Dendritic cell treated with granulocyte-macrophage colony-stimulating factor and Interleukin-4, amounts not matched to agents 40 ng/mL and 50 ng/mL, for 4 days (primary cell): Measurements from ENCODE around the gene PECR.

ENCODE experiments used
- H3K27ac Mint-ChIP-seq: one replicate; pipeline ENCODE4 v1.8.0; 2022; ENCODE audit warnings: mild to moderate bottlenecking, mixed read lengths
- H3K27me3 Mint-ChIP-seq: one replicate; pipeline ENCODE4 v1.8.0; 2022; ENCODE audit warnings: mild to moderate bottlenecking, mixed read lengths
- H3K36me3 Mint-ChIP-seq: one replicate; pipeline ENCODE4 v1.8.0; 2022; ENCODE audit warnings: low read depth, mixed read lengths
- H3K4me1 Mint-ChIP-seq: one replicate; pipeline ENCODE4 v1.8.0; 2022; ENCODE audit warnings: low read depth, mixed read lengths
- H3K4me3 Mint-ChIP-seq: one replicate; pipeline ENCODE4 v1.8.0; 2022; ENCODE audit warnings: mild to moderate bottlenecking, moderate library complexity, mixed read lengths
- H3K9me3 Mint-ChIP-seq: one replicate; pipeline ENCODE4 v1.8.0; 2022; ENCODE audit warnings: mixed read lengths
- intact Hi-C: fragments of 100-400 bp; cut with micrococcal nuclease; formaldehyde crosslinking; loops from one replicate; pipeline ENCODE4 v1.15.0; 2022

The PECR gene

GRCh38 chr2:216081487-216082116, at the start of gene PECR, which contains the start of gene TMEM169:
PECR (minus strand) TSS chr2:216081809; CDS start chr2:216081741, 68 bp downstream.
TMEM169 (plus strand) TSS chr2:216081919; CDS start chr2:216095964, 14,045 bp downstream.
- H3K4me3 Mint-ChIP-seq, result peak within 1 kb of the TSS; percentile 91
- H3K9me3 Mint-ChIP-seq, result no peaks in the 10 kb centered on the region
- peaks cover 27% of the 10 kb centered on the region for H3K4me1 Mint-ChIP-seq
- intact Hi-C loops, result loop anchor here (2.0 kb wide), 1 partner anchor 25 kb away; no protein-coding TSS in a partner anchor
- H3K27me3 Mint-ChIP-seq, result peaks cover 8% of the 10 kb centered on the region
- peak within 1 kb of the TSS; percentile 77 for H3K27ac Mint-ChIP-seq
- peaks cover 9% of the 10 kb centered on the region for H3K36me3 Mint-ChIP-seq

DNA sequence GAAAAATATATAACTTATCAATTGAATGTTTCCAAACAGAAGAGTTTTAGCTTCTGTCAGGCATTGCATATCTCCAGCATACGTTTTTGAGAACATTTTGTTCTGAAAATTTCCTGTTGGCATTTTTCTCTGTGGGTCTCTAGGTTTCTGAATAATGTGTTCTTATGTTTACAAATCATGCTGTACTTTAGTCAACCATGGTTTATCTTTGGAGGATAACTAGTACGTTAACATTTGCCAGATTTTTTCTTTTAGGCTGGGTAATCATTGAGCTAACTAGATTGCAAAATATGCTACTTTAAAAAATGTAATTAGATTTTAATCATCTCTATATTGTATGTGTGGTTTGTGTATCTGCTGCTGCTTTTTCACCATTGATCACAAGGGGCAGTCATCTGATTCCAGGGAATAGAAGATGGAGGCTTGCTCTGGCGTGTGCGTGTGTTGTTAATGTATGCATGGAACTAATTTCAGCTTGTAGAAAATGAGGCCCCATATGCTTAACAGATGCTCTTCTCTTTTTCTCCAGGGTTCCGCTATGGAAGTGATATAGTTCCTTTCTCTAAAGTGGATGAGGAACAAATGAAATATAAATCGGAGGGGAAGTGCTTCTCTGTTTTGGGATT, 48.9 kb upstream of the PECR start:
- Mint-ChIP-seq H3K27me3 (no peaks in the 10 kb centered on the region), H3K36me3 (peaks cover 93% of the 10 kb centered on the region), H3K4me3 (no peak overlapping the region), H3K27ac (no peak overlapping the region), H3K9me3 (no peaks in the 10 kb centered on the region), H3K4me1 (peaks cover 5% of the 10 kb centered on the region)
- intact Hi-C loops, result no loop called here

DNA sequence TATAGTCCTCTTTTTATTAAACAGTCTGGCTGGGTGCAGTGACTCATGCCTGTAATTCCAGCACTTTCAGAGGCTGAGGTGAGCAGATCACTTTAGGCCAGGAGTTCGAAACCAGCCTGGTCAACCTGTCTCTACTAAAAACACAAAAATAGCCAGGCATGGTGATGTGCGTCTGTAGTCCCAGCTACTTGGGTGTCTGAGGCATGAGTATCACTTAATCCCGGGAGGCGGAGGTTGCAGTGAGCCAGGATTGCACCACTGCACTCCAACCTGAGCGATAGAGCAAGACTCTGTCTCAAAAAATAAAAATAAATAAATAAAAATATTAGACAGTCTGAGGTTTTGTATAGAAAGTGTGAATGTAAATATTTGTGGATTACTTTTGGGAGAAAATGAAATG, 45.3 kb upstream of the PECR start:
- Mint-ChIP-seq H3K36me3 (peaks cover 93% of the 10 kb centered on the region), H3K4me1 (peaks cover 5% of the 10 kb centered on the region), H3K4me3 (no peak overlapping the region), H3K27me3 (no peaks in the 10 kb centered on the region), H3K27ac (no peak overlapping the region), H3K9me3 (no peaks in the 10 kb centered on the region)
- intact Hi-C loops, result no loop called here

DNA sequence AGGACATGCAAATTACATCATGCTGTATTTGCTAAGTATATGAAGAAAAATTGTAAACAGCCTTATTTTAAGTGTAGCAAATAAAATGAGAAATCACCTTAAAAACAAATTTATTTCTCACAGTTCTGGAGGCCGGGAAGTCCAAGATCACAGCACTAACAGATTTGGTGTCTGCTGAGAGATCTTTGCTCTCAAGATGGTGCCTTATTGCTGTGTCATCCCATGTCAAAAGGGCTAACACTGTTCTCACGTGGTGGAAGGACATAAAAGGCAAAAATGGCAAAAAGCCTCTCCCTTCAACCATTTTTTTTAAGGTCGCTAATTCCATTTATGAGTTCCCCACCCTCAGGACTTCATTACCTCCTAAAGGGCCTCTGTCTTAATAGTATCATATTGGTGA, 39.6 kb upstream of the PECR start:
- peak overlapping the region; percentile 6 for H3K27ac Mint-ChIP-seq
- H3K4me3 Mint-ChIP-seq, result no peak overlapping the region

DNA sequence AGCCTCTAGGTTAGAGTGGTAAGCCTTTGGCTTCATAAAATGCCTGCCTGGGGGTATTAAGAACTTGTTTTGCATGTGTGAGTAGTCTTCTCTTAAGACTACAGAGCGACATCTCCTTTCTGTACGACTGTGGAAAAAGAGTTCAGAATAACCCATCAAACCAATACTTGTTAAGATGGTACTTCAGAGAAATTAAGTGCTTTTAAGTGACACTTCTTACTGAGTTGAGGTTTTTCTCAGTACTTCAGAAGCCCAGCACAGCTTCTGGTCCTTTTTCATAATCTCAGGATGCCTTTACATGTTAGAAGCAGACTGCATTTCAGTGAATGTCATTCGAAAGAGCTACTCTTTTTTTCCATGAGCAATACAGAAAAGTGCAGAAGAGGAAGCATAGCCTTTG, 38.4 kb upstream of the PECR start:
- H3K9me3 Mint-ChIP-seq, result no peaks in the 10 kb centered on the region
- intact Hi-C loops, result loop anchor here (5.0 kb wide), 1 partner anchor 37 kb away; no protein-coding TSS in a partner anchor
- H3K27ac Mint-ChIP-seq, result peak overlapping the region; percentile 34
- H3K27me3 Mint-ChIP-seq, result no peaks in the 10 kb centered on the region
- no peak overlapping the region for H3K4me3 Mint-ChIP-seq
- H3K4me1 Mint-ChIP-seq, result peaks cover 40% of the 10 kb centered on the region
- peaks cover 94% of the 10 kb centered on the region for H3K36me3 Mint-ChIP-seq

More for the DNA sequence above, 39.6 kb upstream of the PECR start:
- no peaks in the 10 kb centered on the region for H3K9me3 Mint-ChIP-seq
- H3K36me3 Mint-ChIP-seq, result peaks cover 97% of the 10 kb centered on the region
- H3K4me1 Mint-ChIP-seq, result peaks cover 31% of the 10 kb centered on the region
- H3K27me3 Mint-ChIP-seq, result no peaks in the 10 kb centered on the region
- intact Hi-C loops, result loop anchor here (5.0 kb wide), 1 partner anchor 36 kb away; no protein-coding TSS in a partner anchor

DNA sequence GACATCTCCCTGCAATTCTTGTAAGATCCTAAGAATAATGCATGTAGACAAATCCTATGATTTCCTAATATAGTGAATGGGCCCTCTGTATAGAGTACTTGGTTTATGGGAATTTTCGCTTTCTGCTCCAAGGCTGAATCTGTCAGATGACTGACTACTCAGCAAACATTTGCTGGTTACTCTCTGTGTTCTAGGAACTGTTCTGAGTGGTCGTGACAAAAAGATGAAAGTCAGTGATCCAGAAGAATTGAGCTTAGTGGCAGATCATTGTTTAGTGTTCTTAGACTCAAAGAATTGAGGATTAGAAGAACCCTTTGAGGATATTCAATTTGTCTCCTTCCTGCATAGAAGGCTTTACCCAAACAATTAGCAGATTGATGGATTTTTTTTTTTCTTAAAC, 37.5 kb upstream of the PECR start:
- Mint-ChIP-seq H3K9me3 (no peaks in the 10 kb centered on the region), H3K4me1 (peaks cover 47% of the 10 kb centered on the region), H3K27ac (peak overlapping the region; percentile 68), H3K27me3 (no peaks in the 10 kb centered on the region), H3K36me3 (peaks cover 94% of the 10 kb centered on the region), H3K4me3 (no peak overlapping the region)
- intact Hi-C loops, result no loop called here

DNA sequence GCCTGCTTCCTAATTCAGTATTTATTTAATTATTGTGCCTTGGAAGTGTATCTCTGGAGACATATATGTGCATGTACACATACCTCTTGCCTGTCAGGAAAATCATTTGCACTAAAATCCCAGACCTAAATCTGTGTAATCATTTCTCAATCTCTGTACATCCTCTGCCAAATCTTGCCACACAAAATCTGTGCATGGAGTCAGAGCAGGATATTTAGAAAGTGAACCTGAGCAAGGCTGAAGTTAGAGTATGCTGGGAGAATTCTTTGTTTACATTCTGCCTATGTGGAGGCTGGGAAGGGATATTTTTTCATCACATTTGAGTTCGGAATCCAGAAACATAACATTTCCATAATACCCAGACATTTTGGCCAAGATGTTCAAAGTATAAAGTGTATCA, 36.9 kb upstream of the PECR start:
- Mint-ChIP-seq H3K4me3 (no peak overlapping the region), H3K27ac (peak overlapping the region; percentile 68), H3K36me3 (peaks cover 94% of the 10 kb centered on the region), H3K4me1 (peaks cover 54% of the 10 kb centered on the region), H3K9me3 (no peaks in the 10 kb centered on the region), H3K27me3 (no peaks in the 10 kb centered on the region)
- intact Hi-C loops, result no loop called here

- no peaks in the 10 kb centered on the region for H3K9me3 Mint-ChIP-seq
- peaks cover 61% of the 10 kb centered on the region for H3K4me1 Mint-ChIP-seq
- H3K4me3 Mint-ChIP-seq, result peak overlapping the region; percentile 13
- intact Hi-C loops, result no loop called here
- no peaks in the 10 kb centered on the region for H3K27me3 Mint-ChIP-seq
- peak overlapping the region; percentile 68 for H3K27ac Mint-ChIP-seq
- peaks cover 94% of the 10 kb centered on the region for H3K36me3 Mint-ChIP-seq
Observed at GRCh38 chr2:216117561-216118340, 36.1 kb upstream of the PECR start.

- intact Hi-C loops, result no loop called here
- Mint-ChIP-seq H3K4me1 (peaks cover 72% of the 10 kb centered on the region), H3K27ac (peak overlapping the region; percentile 68), H3K9me3 (no peaks in the 10 kb centered on the region), H3K4me3 (no peak overlapping the region), H3K36me3 (peaks cover 94% of the 10 kb centered on the region), H3K27me3 (no peaks in the 10 kb centered on the region)
Observed at GRCh38 chr2:216116418-216116817, 34.8 kb upstream of the PECR start.

DNA sequence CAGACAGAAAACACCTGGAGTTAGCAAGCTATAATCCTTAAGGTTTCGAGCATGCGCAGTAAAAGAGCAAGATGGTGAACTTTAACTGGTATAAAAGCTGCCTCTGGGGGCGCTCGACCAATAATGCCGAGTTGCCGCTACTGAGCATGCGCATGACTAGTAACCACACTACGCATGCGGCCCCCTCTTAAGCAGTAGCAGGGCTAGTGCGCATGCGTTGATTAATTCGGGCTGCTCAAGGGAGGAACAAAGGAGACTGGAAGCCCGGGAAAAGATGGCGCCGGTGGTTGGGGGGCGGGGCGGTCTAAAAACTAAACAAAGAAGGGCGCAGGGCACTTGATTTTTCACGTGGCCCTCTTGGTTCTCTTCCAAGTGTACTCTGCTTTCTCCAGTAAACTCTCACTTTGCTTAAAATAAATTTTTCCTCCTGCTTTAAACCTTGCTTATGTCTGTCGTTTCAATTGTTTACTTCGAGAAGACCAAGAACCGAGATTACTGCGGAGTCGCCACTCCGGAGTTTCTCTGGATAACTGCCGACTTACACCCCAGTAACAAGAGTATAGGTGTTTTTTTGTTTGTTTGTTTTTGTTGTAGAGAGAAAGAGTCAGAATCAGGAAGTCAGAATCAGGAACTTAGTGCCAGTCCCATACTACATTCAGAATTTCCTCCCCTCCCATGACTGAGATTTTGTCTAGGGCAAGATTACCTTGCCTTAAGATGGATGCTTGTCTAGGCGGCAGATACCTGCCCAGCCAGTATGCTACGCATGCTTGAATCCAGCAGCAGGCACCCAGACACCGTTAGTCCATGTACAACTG, 33.3 kb upstream of the PECR start:
- Mint-ChIP-seq H3K4me1 (peaks cover 86% of the 10 kb centered on the region), H3K27me3 (no peaks in the 10 kb centered on the region), H3K27ac (peak overlapping the region; percentile 100), H3K4me3 (peak overlapping the region; percentile 82), H3K9me3 (no peaks in the 10 kb centered on the region), H3K36me3 (peaks cover 88% of the 10 kb centered on the region)
- intact Hi-C loops, result loop anchor here (5.0 kb wide), 3 partner anchors 297 to 552 kb away; partner anchors contain the start of genes RPL37A and SMARCAL1

DNA sequence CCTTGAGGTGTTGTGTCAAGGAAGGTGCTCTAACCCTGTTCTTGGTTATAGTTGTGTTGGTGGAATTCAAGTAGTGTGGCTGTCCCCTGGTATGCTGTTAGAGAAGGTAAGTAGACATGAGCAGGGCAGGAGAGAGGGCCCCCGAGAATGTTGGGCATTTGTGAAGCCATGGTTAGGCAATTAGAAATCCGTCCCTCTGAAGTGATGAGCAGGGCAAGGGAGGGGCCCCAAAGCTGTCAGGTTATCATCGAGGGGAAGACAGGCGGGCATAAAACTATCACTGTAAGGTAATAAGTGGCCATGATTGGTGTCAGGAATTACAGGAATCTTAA, 32.7 kb upstream of the PECR start:
- H3K4me1 Mint-ChIP-seq, result peaks cover 88% of the 10 kb centered on the region
- peaks cover 88% of the 10 kb centered on the region for H3K36me3 Mint-ChIP-seq

DNA sequence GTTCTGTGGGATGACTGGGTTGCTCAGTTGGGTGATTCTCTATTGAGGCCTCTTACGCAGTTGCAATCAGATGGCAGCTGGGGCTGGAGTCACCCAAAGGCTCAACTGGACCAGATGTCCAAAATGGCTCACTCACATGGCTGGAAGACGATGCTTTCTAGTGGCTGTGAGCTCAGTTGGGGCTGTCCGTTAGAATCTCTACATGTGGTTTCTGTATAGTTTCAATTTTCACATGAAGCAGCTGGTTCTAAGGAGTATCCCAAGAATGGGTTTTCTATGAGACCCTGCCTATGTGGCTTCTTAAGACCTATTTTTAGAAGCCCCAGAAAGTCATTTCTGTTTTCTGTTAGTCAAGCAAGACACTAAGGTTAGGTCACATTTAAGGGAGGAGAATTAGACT, 32.0 kb upstream of the PECR start:
- Mint-ChIP-seq H3K4me1 (peaks cover 80% of the 10 kb centered on the region), H3K9me3 (no peaks in the 10 kb centered on the region), H3K27me3 (no peaks in the 10 kb centered on the region), H3K27ac (no peak overlapping the region), H3K4me3 (no peak overlapping the region), H3K36me3 (peaks cover 85% of the 10 kb centered on the region)
- intact Hi-C loops, result loop anchor here (5.0 kb wide), 3 partner anchors 299 to 554 kb away; partner anchors contain the start of genes RPL37A and SMARCAL1

More for the DNA sequence above, 32.7 kb upstream of the PECR start:
- intact Hi-C loops, result loop anchor here (5.0 kb wide), 3 partner anchors 298 to 553 kb away; partner anchors contain the start of genes RPL37A and SMARCAL1
- Mint-ChIP-seq H3K27ac (peak overlapping the region; percentile 100), H3K27me3 (no peaks in the 10 kb centered on the region), H3K9me3 (no peaks in the 10 kb centered on the region), H3K4me3 (no peak overlapping the region)

DNA sequence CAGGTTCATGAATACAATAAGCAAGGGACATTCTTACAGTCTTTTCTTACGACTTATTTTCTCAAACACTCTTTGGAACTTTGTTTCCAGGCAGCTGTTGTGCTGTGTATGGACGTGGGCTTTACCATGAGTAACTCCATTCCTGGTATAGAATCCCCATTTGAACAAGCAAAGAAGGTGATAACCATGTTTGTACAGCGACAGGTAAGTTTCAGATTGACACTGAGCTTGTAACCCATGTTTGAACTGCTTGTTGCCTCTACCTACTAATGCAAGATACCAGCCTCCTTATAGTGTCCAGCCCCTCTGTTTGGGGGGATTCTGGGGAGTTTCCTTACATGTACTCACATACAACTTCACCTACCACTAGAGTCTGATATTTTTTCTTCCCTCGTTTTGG, 31.3 kb upstream of the PECR start:
- Mint-ChIP-seq H3K9me3 (no peaks in the 10 kb centered on the region), H3K36me3 (peaks cover 79% of the 10 kb centered on the region), H3K27me3 (no peaks in the 10 kb centered on the region), H3K27ac (peak overlapping the region; percentile 60), H3K4me1 (peaks cover 74% of the 10 kb centered on the region), H3K4me3 (no peak overlapping the region)
- intact Hi-C loops, result loop anchor here (5.0 kb wide), 3 partner anchors 299 to 554 kb away; partner anchors contain the start of genes RPL37A and SMARCAL1
